Rectal smooth muscle tissue (tissue), 1 donor: ENCODE results near the gene BRD1.

ENCODE experiments used
- H3K27ac ChIP-seq: one replicate; pipeline ENCODE4 v1.7.0; 2013; ENCODE audit warnings: low read depth, low read length, inconsistent platforms
- H3K27me3 ChIP-seq: one replicate; pipeline ENCODE4 v1.7.0; 2013; ENCODE audit warnings: low read length; ENCODE audit not compliant: control insufficient read depth, insufficient read depth
- H3K36me3 ChIP-seq: one replicate; pipeline ENCODE4 v1.7.0; 2013; ENCODE audit warnings: low read length; ENCODE audit not compliant: control insufficient read depth, insufficient read depth
- H3K4me1 ChIP-seq: one replicate; pipeline ENCODE4 v1.7.0; 2013; ENCODE audit warnings: low read length; ENCODE audit not compliant: control insufficient read depth, insufficient read depth
- H3K4me3 ChIP-seq: one replicate; pipeline ENCODE4 v1.7.0; 2013; ENCODE audit warnings: low read length
- H3K9ac ChIP-seq: one replicate; pipeline ENCODE4 v1.7.0; 2013; ENCODE audit warnings: low read length

BRD1 gene

DNA sequence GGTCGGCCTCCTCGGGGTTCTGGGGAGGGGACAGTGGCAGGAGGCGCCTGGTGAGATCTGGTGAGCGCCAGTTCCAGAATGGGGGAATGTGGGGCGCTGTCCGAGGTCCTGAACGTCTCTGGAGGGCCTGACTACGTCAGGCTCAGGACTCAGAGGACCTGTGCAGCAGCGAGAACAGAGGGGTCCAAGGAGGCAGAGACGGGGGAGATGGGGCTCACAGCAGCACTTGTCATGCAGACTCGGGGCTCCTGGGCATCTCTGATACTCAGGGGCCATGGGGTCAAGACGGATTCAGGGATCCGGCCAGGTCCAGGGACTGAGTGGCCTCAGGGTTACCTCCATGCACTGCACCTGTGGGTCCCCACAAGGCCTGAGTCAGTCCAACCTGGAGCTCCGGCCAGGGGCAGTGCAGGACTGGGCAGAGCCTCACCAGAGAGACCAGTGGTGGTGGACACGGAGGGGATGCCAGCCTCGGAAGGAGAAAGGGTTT is 92.2 kb downstream of the BRD1 start:
- Histone ChIP-seq H3K27me3 (peaks cover 4% of the 10 kb centered on the region), H3K9ac (no peak overlapping the region), H3K36me3 (no peaks in the 10 kb centered on the region), H3K4me1 (no peaks in the 10 kb centered on the region), H3K27ac (no peak overlapping the region), H3K4me3 (no peak overlapping the region)

DNA sequence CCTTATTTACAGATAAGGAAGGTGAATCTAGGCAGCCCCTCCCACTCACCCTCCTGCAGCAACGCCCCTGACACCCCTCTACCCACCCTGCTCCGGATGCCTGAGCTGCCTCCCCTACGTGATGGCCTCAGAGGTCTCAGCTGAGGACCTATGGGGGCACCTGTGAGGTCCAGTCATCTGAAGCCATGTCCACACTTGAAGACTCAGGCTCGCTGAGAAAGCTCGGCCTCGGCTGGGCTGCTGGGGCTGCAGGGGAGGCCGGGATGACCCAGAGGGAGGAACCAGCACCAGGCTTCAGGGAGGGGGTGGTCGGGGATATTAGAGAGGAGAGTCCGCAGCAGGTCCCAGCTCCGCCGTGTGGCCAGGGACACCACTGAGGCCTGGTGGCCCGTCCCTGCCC is 92.8 kb downstream of the BRD1 start:
- Histone ChIP-seq H3K4me3 (no peak overlapping the region), H3K4me1 (no peaks in the 10 kb centered on the region), H3K36me3 (no peaks in the 10 kb centered on the region), H3K27ac (no peak overlapping the region), H3K9ac (no peak overlapping the region), H3K27me3 (peaks cover 4% of the 10 kb centered on the region)

DNA sequence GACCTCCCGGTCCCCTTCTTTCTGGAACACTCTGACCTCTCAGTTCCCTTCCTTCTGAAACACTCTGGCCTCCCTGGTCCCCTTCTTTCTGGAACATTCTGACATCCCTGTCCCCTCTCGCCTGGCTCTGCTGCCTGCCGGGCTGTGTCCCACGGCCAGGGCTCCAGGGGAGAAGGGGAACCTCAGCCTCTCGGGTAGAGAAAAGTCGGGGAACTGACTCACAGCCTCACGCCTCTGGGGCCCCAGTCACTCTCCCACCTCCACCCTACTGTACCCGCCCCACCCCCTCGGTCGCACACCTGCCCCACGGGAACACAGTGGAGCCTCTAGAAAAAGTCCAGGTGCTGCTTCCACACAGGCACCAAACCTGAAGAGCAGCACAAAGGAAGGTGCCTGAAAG is 93.3 kb downstream of the BRD1 start:
- Histone ChIP-seq H3K27ac (no peak overlapping the region), H3K4me3 (no peak overlapping the region), H3K4me1 (no peaks in the 10 kb centered on the region), H3K36me3 (no peaks in the 10 kb centered on the region), H3K27me3 (peaks cover 4% of the 10 kb centered on the region), H3K9ac (no peak overlapping the region)

DNA sequence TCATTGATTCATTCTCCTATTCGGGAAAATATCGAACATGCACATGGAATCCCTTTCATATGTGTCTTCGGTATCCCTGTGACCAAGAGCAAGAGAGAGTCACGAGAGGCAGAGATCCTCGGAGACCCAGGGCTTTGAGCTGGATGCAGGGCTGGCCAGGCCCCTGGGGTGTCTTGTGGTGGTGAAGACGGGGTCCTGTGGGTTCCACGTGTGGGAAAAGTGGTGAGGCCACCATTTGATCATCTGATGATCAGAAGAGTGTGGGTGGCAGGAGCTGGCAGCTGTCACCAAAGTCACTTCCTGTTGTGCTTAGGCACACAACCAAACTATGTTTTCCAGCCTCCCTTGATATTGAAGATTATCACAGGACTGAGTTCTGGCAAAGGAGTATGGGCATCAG is 94.0 kb downstream of the BRD1 start:
- Histone ChIP-seq H3K4me3 (no peak overlapping the region), H3K27ac (no peak overlapping the region), H3K4me1 (no peaks in the 10 kb centered on the region), H3K36me3 (no peaks in the 10 kb centered on the region), H3K27me3 (peaks cover 8% of the 10 kb centered on the region), H3K9ac (no peak overlapping the region)

DNA sequence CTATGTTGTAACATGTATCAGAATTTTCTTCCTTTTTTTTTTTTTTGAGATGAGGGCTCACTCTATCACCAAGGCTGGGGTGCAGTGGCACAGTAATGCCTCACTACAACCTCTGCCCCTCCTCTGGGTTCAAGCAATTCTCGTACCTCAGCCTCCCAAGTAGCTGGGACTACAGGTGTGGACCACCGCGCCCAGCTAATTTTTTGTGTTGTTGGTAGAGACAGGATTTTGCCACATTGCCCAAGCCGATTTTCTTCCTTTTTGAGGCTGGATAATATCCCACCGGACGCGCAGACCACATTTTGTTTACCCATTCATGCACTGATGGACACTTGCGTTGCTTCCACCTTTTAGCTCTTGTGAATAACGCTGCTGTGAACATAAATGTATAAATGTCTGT is 97.0 kb downstream of the BRD1 start:
- Histone ChIP-seq H3K27me3 (peaks cover 25% of the 10 kb centered on the region), H3K9ac (no peak overlapping the region), H3K4me3 (no peak overlapping the region), H3K4me1 (no peaks in the 10 kb centered on the region), H3K27ac (no peak overlapping the region), H3K36me3 (no peaks in the 10 kb centered on the region)

DNA sequence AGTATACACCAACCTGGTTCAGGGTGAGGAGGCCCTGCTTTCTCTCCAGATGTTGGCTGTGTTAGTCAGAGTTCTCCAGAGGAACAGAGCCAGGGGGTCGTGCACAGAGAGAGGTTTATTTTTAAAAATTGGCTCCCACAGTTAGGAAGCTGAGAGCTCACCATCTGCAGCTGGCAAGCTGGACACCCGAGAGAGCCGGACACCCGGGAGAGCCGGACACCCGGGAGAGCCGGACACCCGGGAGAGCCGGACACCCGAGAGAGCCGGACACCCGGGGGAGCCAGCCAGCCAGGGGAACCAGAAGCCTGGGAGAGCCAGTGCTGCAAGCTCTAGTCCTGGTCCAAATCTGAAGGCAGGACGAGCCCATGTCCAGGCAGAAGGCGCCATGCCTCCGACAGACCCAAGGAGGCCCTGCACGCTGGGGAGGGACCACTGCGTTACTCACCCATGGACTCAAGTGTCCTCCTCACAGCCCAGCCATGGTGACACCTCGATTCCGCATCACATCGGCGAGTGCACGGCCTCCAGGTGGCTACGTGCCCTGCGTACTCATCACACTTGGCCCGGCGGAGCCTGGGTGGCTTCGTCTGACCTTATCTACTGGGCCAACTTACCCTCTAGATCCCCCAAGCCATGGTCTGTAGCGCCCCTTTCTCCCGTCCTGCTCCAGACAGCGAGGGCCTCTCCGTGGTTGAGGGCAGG is 99.0 kb downstream of the BRD1 start:
- Histone ChIP-seq H3K4me3 (no peak overlapping the region), H3K27ac (no peak overlapping the region), H3K36me3 (no peaks in the 10 kb centered on the region), H3K9ac (no peak overlapping the region), H3K4me1 (no peaks in the 10 kb centered on the region), H3K27me3 (peaks cover 25% of the 10 kb centered on the region)

DNA sequence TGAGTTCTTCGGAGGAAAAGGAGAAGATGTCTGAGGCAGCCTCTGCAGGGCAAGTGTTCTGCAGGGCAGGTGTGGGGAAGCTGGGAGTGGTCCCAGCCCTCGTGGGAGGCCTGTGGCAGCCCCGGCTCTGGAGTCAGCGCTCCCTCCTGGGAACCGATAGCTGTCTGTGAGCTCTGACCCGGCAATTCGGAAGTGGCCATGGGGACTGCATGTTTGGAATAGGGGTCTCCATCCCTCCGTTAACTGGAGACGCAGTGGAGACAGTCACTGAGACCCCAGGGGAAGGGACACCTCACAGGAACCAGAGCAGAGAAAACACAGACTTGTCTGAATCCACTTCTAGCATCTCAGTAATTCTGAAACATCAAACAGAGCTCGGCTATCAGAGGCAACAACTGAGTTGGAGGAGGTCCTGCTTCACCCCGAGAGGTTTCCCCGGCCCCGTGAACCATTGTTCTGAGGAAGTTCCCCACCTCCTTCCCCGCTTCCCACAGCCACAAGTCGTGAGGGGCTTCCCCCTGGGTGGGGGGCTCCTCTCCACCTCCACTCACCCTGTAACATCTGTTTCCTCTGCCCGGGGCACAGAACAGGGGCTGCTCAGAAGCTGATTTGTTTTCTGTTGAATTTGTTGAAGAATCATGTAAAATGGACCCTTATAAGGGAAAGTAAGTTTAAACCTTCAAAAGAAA is 99.6 kb downstream of the BRD1 start:
- H3K4me3 ChIP-seq, result no peak overlapping the region
- H3K36me3 ChIP-seq, result no peaks in the 10 kb centered on the region
- H3K27me3 ChIP-seq, result peaks cover 25% of the 10 kb centered on the region
- no peaks in the 10 kb centered on the region for H3K4me1 ChIP-seq
- H3K9ac ChIP-seq, result no peak overlapping the region
- H3K27ac ChIP-seq, result no peak overlapping the region

DNA sequence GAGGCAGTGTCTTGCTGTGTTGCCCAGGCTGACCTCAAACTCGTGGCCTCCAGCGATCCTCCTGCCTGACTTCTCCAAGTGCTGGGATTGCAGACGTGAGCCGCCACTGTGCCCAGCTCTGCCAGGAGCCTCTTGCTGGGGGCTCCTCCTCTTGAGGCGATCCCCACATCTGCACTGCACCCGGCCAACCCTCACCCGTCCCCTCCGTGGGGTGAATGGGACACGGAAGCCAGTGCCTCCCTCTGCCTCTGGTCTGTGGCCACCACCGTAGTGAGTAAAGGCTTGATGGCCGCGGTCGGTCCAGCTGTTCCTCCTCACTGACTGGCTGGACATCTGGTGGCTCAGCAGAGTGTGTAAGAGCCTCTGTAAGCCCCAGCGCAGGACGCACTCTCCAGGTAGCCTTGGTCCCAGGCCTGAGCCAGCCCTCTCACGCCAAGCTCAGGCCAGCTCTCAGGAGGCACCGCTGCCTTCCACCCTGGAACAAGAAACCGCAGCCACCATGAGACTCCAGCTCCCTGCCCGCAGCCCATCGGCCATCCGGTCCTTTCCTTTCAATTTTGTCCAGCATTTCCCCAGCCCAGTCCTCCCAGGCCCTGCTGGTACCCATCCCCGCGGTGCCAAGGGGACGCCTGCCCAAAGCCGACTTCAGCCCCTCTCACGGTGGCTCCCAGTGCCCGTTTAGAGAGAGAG is 100.3 kb downstream of the BRD1 start:
- Histone ChIP-seq H3K4me3 (no peak overlapping the region), H3K27me3 (peaks cover 25% of the 10 kb centered on the region), H3K36me3 (no peaks in the 10 kb centered on the region), H3K27ac (no peak overlapping the region), H3K4me1 (no peaks in the 10 kb centered on the region), H3K9ac (no peak overlapping the region)

DNA sequence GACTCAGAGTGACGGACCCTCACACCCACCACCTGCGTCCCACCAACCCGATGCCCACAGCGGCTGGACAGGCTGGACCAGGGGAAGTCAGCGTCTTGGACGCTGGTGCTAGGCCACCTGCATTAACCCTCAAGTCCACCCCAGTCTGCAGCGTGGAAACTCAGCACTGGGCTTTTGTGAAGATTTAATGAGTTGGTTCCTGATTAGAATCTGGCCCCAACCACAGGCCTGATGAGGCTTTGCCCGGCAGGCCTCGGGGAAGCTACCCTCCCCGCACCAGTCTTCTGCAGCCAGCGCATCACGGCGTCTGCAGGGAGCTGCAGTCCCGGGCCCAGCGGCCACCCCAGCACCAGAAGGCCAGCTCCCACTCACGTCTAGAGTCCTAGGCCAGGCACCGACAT is 101.0 kb downstream of the BRD1 start:
- Histone ChIP-seq H3K36me3 (no peaks in the 10 kb centered on the region), H3K4me3 (no peak overlapping the region), H3K27ac (no peak overlapping the region), H3K4me1 (no peaks in the 10 kb centered on the region), H3K27me3 (peaks cover 25% of the 10 kb centered on the region), H3K9ac (no peak overlapping the region)

DNA sequence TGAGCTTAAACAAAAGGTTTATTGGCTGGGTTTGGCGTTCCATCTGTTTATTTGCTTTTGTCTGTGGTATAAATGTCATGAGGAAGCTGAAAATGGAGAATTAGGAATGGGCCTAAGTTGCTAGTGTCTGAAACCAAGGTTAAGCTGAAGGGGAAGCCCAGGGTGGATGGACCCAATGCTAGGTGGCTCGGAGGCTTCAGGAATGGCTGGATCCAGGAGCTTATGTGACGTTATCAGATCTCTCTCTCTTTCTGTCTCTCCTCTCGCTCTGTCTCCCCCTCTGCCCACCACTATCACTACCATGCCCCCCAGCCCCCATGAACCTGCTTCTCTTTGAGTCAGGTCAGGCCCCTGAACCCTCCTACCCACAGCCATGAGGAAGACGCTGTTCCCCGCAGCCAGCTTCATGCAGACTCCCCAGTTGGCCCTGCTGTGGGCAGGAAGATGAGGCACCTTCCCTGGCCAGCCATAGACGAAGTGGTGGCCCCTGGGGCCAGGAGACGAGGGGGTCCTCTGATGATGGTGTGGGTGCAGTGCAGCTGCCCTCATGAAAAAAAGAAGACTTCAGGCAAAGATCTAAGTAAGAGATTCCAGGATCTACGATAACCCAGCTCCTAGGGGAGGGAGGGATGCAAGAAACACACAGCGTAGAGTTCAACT is 101.5 kb downstream of the BRD1 start:
- Histone ChIP-seq H3K36me3 (no peaks in the 10 kb centered on the region), H3K9ac (no peak overlapping the region), H3K27ac (no peak overlapping the region), H3K4me1 (no peaks in the 10 kb centered on the region), H3K4me3 (no peak overlapping the region), H3K27me3 (peaks cover 25% of the 10 kb centered on the region)

DNA sequence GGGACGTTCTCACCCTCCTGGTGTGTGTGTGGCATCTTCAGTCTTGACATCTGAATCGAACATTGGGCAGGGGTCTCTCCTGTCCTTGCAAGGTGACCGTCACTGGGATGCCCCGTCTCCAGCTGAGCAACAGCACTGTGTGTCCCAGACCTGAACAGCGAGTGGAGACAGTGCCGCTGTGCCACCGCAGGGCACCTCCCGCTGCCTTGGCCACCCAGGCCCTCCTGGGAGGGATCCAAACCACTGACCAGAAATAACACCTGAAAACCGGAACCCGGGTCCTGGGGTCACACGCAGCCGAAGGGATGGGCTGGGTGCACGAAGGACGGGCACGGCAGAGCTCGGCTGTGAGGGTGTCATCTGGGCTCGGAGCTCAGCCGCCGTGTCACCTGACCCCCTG is 102.2 kb downstream of the BRD1 start:
- Histone ChIP-seq H3K27ac (no peak overlapping the region), H3K27me3 (peaks cover 25% of the 10 kb centered on the region), H3K4me3 (no peak overlapping the region), H3K9ac (no peak overlapping the region), H3K36me3 (no peaks in the 10 kb centered on the region), H3K4me1 (no peaks in the 10 kb centered on the region)

DNA sequence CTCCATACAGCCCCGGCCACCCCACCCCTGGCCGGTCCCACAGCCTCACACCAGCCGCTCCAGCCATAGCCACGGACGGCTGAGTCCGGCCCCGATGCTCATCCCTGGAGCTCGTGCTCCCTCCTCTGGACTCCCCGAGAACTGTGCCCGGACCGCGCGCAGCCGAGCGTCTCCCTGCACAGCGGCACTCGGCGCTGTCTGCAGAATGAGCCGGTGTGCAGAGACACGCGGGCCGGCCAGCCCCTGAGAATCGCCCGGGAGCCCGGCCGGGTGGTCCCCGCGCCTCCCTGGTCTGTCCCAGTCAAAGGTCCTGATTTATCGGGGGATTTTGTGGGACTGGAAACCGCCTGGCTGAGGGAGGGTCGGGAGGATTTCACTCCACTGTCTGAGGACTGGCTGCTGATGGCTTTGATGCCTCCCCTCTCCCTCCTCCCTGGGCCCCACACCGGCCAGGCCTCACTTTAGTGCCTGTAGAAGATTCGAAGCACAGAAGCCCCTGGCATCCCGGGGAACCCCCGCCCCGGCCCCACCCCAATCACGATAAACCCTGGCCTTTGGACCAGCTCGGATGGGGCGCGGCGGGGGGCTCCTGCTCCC is 102.7 kb downstream of the BRD1 start:
- H3K4me3 ChIP-seq, result peak overlapping the region; percentile 18
- H3K4me1 ChIP-seq, result no peaks in the 10 kb centered on the region
- no peak overlapping the region for H3K9ac ChIP-seq
- H3K27ac ChIP-seq, result no peak overlapping the region
- H3K27me3 ChIP-seq, result peaks cover 25% of the 10 kb centered on the region
- H3K36me3 ChIP-seq, result no peaks in the 10 kb centered on the region
